Neural progenitor cell (in vitro differentiated cells): ENCODE measurements around the gene SP110.

ENCODE experiments used
- CTCF ChIP-seq: fragments of 200-600 bp; sonication (generic); IDR thresholded peaks from 2 replicates; pipeline ENCODE4 v1.5.1; 2017; ENCODE audit warnings: antibody characterized with exemption, mild to moderate bottlenecking
- EZH2 ChIP-seq: fragments of 200-600 bp; sonication (generic); IDR thresholded peaks from 2 replicates; pipeline ENCODE4 v1.6.1; 2017; ENCODE audit warnings: antibody characterized with exemption, mild to moderate bottlenecking, moderate library complexity

GRCh38 chr2:230209422-230210051 lies 10.2 kb downstream of the SP110 start:
- TF ChIP-seq CTCF (no peak), EZH2 (no peak)
